HG02840 (cell line): ENCODE results near the gene CFAP100.

Source experiments
- ATAC-seq: cut with Tn5 transposase; IDR thresholded peaks from one replicate; pipeline ENCODE4 v1.9.1; 2021; ENCODE audit warnings: mild to moderate bottlenecking, moderate library complexity, moderate number of reproducible peaks; ENCODE audit not compliant: unreplicated experiment, low FRiP score

The CFAP100 gene

GRCh38 chr3:126456211-126456610 is 61.5 kb downstream of the CFAP100 start:
- ATAC-seq: no peak

DNA sequence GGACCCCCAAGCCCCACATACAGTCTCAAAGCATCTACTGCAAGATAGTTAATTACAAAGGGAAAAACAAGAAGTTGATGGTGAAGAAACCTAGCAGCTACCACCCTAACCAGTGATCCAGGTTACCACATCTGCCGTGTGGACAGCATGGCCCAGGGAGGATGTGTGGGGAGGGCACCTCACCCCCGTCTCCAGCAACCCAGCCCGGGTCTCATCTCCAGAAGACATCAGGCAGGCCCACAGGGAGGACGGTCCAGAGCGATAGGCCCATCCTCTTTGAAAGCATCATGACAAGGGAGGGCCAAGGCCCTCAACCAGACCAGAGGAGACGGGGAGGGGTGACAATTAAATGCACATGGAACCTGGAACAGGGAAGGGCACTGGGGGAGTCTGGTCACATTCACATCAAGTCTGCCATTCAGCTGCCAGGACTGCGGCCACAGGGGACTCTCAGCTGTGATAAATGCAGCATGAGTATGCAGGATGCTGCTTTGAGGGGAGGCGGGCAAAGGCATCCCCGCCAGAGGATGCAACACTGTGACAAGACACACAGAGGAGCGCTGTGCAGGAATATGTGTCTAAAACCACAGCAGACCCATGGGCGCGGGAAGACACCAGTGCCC is 62.2 kb downstream of the CFAP100 start:
- no peak for ATAC-seq

DNA sequence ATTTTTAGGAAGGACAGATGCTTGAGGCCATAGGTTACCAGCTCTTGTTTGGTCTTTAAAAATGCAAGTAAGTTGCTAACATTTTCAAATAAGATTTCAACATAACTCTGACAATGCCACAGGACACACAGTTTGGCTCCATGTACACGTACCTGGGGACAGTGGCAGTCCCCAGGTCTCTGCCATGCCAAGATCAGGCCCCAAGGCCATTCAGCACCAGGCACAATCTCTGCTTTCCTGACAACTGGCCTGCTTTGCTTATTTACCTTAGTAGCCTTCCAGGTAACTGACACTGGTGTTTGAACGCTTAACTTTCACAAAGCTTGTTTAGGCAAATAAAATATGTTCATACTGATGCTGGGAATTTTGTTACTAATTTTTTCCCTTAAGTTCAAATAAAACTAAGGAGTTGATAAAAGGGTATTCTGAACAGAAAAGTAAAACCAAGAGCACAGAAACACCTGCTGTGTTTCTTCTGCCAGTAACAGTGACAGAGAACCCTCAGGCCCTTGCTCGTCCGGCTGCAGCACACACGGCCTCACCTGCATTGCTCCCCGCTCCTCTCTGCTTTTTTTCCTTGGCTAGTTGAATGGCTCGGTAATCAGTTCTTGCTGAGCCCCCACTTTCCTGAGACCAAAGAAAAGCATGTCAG is 64.5 kb downstream of the CFAP100 start:
- no peak for ATAC-seq

- ATAC-seq: no peak
Observed at GRCh38 chr3:126459763-126460127, 65.0 kb downstream of the CFAP100 start.

GRCh38 chr3:126460381-126460780 is 65.7 kb downstream of the CFAP100 start:
- ATAC-seq: no peak

DNA sequence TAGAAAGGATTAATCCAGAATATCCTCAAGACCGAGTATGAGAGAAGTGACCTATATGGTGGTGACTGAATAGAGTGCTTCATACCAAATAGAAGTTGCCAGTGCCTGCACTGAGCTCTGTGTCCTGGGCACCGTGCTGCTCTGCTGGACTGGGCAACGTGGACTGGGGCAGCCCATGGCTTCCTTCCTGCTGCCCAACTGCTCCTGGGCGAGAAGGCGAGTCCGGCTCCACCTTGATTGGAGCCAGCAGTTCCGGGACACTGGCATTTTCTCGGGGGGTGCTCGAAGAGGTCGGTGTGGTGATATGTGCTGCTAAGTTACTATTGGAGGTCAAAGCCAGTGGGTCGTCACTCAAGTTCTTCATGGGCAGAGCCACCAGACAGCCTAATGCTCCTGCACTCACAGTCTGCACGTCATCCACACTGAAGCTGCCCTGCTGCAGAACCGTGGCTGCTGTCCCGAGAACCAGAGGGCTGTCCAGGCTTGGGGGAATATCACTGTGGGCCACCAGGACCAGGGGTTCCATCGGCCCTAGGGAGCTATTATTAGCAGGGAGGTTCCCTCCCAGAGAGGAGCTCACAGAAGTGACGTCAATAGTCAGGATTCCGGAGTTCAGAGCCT is 66.9 kb downstream of the CFAP100 start:
- no peak for ATAC-seq

DNA sequence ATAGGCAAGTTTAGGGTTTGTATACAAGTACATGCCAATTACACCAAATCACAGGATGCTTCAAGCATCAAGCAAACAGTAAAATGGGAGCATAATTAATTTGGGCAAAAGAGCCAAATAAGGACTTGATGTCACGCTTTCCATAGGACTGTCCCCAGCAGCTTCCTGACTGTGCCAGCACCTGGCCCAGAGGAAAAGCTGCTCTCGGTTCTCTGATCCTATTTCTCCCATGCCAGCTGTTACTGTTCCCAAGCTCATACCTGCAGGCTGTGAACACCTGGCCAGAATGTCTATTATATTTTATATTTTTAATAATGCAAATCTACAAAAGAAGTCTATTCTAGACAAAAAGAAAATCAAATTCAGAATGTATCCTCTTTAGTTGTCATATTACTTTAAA is 68.8 kb downstream of the CFAP100 start:
- no peak for ATAC-seq

DNA sequence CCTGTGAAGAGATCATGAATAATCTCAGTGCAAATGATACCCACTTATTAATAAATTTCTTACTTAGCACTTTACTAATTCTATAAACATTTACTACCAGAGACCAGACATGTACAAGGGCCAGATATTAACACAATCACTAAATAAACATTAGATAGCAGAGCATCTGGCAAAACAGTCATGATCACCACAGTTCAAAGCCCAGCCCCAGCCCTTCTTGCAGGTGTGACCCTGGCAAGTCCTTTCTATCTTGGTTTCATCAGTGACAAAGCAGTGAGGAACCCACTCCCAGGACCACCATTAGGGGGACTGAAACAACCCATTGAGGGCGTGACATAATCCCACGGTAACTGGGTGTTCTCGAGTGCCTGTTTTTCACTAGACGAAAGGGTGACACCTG is 69.4 kb downstream of the CFAP100 start:
- no peak for ATAC-seq

GRCh38 chr3:126464494-126464893 is 69.8 kb downstream of the CFAP100 start:
- no peak for ATAC-seq

GRCh38 chr3:126464997-126465396 is 70.3 kb downstream of the CFAP100 start:
- ATAC-seq: no peak

GRCh38 chr3:126465928-126466544 is 71.3 kb downstream of the CFAP100 start:
- no peak for ATAC-seq

DNA sequence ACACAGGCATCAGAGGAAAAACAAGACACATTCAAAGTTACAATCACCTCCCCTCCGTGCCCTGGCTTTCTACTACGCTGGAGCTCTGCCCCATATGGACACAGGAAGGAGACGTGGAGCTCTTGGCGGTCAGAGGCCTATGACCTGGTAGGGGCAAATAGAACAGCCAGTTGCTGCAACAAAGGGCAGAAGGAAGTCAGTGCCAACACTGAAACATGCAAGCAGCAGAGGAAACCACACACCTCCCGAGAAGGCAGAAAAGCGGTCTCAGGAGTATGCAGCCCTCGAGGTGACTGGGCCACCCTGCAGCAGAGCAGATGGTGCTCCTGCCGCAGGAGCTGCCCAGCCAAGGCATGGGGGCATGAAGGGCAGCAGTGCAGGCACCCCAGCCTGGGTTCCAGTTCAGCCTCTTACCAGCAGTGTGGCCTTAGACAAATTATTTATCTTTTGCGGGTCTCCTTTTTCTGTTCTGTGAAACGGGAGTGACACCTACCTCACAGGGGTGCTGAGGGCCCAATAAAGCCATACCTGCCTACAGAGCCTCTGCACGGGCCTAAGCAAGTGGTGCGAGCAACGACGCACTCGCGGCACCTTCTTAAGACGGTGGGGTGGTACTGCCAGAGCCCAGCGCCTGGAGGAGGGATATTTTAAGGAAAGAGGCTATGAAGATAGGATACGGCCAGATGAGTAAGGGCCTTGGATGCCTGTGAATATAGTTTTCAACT is 72.3 kb downstream of the CFAP100 start:
- no peak for ATAC-seq

- ATAC-seq: no peak
Observed at GRCh38 chr3:126467611-126467955, 72.9 kb downstream of the CFAP100 start.

DNA sequence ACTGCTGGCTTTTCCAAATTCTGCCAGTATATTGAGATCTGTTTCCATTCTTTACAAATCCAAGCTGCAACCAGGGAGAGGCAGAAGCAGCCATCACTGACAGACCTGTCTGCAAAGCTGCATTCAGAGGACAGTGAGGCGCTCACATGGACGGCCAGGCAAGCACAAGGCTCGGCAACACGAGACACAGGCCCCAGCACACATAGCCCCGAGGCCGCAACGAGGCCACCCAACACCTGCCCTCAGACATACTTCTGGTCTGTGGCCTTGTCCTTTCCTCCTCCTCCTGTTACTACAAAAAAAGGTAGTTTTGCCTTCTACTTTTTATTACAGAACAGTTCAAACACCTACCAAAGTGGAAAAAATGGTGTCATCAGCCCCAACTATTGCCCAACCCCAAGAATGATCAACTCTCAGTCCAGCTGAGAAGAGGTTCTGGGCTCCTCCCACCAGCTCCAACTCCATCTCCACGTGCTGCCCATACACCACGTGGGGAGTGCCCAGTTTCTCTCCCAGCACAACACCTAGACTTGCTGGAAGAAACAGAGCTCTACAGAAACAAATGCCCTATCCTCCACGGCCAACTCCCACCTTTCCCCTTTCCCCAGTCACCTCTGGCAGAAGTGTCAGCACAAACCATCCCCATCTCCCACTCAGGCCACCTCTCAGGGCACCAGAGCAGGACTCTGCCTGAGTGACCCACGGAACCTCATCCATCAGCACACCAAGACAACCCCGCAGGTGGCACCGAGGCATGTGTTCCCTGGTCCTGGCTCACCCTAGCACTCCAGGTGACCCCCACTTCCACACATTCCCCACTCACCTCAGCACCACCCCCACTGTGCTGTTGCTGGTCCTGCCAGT is 73.6 kb downstream of the CFAP100 start:
- no peak for ATAC-seq

GRCh38 chr3:126469479-126469878 is 74.8 kb downstream of the CFAP100 start:
- ATAC-seq: no peak

DNA sequence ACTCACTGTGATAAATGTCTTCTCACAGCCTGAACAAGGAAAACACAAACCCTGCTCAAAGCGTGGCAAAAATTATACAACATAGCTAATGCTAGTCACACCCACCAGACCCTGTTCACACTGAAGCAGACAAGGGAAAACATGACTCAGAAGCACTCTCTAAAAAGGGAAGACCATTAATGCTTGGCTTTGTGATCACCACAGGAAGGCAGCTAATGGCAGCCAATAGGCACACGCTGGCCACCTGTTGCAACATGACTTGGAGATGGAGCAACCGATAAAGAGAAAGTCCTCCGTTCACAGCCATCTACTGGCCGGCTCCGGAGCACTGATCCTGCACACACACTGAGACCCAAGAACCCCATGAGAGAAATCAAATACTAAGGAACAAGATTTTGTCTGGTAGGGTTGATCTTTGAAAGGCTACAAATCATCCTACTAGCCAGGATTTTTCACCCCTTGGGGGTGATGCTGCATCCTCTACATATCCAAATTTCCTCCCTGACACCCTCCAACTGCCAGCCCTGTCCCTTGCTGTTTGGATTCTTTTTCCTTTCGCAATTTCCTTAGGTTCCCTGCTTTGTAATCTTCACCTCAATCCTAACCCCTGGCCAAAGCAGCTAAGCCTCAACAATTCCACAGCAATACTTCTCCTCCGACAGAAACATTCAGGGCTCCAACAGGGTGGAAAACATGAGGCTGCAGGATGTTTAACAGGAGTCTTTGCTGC is 77.7 kb downstream of the CFAP100 start:
- no peak for ATAC-seq

GRCh38 chr3:126473292-126474168 is 78.8 kb downstream of the CFAP100 start:
- no peak for ATAC-seq
